Measurements from ENCODE around the gene ACY1. TPM values are rescaled to one million over a fixed set of nuclear protein-coding genes. Genes with fewer than 3 reads are reported as not detected.

Gene ACY1
- total and polyA plus RNA-seq, 2 of the 13 experiments (the other 11 are each of a cell fraction or from before 2014, with no cell fraction given): 113 to 162 TPM

DNA sequence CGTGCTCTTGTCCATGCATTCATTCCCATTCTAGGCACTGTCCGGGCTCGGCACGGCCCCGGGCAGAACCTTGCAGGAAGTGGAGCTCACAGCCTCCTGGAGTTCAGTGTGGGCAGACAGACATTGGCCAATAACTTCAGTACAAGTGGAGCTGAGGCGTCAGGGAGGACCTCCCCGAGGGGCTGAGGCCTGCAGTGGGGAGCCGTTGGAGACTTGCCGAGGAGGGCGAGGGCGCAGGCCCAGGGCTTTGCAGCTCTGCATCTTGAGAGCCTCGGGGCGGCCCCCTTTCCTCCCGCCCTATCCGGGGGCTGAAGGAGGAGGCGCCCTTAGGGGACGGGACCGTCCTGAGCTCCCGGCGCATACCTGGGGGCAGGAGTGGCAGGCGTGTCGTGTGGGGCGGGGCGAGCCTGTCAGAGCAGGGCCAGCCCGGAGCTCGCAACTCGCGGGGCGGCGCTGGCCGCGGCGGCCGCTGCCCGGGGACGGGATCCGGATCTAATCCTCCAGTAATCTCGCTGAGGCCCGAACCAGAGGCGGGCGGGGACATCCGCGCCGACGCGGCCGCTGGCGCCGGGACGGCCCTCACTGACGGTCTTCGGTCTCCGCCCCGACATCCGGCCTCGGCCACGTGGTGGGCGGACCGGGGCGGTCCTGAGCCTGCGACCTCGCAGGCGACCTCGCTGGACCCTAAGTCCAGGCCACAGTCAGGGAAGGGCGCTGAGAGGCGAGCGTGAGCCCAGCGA lies at the start of gene ACY1 (continued):
- TF ChIP-seq, protein P1, sequence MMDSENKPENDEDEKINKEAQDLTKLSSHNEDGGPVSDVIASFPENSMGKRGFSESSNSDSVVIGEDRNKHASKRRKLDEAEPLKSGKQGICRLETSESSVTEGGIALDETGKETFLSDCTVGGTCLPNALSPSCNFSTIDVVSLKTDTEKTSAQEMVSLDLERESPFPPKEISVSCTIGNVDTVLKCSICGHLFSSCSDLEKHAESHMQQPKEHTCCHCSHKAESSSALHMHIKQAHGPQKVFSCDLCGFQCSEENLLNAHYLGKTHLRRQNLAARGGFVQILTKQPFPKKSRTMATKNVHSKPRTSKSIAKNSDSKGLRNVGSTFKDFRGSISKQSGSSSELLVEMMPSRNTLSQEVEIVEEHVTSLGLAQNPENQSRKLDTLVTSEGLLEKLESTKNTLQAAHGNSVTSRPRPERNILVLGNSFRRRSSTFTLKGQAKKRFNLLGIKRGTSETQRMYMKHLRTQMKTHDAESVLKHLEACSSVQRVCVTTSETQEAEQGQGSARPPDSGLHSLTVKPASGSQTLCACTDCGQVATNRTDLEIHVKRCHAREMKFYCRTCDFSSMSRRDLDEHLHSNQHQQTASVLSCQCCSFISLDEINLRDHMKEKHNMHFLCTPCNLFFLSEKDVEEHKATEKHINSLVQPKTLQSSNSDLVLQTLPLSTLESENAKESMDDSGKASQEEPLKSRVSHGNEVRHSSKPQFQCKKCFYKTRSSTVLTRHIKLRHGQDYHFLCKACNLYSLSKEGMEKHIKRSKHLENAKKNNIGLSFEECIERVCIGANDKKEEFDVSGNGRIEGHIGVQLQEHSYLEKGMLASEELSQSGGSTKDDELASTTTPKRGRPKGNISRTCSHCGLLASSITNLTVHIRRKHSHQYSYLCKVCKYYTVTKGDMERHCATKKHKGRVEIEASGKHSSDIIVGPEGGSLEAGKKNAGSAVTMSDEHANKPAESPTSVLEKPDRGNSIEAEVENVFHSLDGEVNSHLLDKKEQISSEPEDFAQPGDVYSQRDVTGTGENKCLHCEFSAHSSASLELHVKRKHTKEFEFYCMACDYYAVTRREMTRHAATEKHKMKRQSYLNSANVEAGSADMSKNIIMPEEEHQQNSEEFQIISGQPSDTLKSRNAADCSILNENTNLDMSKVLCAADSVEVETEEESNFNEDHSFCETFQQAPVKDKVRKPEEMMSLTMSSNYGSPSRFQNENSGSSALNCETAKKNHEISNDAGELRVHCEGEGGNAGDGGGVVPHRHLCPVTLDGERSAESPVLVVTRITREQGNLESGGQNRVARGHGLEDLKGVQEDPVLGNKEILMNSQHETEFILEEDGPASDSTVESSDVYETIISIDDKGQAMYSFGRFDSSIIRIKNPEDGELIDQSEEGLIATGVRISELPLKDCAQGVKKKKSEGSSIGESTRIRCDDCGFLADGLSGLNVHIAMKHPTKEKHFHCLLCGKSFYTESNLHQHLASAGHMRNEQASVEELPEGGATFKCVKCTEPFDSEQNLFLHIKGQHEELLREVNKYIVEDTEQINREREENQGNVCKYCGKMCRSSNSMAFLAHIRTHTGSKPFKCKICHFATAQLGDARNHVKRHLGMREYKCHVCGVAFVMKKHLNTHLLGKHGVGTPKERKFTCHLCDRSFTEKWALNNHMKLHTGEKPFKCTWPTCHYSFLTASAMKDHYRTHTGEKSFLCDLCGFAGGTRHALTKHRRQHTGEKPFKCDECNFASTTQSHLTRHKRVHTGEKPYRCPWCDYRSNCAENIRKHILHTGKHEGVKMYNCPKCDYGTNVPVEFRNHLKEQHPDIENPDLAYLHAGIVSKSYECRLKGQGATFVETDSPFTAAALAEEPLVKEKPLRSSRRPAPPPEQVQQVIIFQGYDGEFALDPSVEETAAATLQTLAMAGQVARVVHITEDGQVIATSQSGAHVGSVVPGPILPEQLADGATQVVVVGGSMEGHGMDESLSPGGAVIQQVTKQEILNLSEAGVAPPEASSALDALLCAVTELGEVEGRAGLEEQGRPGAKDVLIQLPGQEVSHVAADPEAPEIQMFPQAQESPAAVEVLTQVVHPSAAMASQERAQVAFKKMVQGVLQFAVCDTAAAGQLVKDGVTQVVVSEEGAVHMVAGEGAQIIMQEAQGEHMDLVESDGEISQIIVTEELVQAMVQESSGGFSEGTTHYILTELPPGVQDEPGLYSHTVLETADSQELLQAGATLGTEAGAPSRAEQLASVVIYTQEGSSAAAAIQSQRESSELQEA (CRISPR knock-in tag; IDR thresholded peaks at IDR 0.05; ENCODE audit: not compliant biosample characterization): peak; percentile 44
- TF ChIP-seq NFIB (CRISPR knock-in tag; IDR thresholded peaks at IDR 0.05; ENCODE audit: borderline replicate concordance) (no peak), NPAS2 (CRISPR knock-in tag; IDR thresholded peaks at IDR 0.05; ENCODE audit: borderline replicate concordance) (no peak), HDAC2 (CRISPR knock-in tag; IDR thresholded peaks at IDR 0.05) (peak; percentile 77), RFX1 (IDR thresholded peaks at IDR 0.05) (no peak), POLR2AphosphoS2 (IDR thresholded peaks at IDR 0.05; ENCODE audit: low read depth, low read length) (0 out of 2 replicates have a peak, but pooled peaks have one; percentile 48), SMARCC2 (IDR thresholded peaks at IDR 0.05) (no peak), ZNF713 (CRISPR knock-in tag; IDR thresholded peaks at IDR 0.05) (peak; percentile 86; the same call in 1 of the 2 replicates), ZC3H4 (CRISPR knock-in tag; IDR thresholded peaks at IDR 0.05; ENCODE audit: borderline replicate concordance) (no peak), ZNF160 (CRISPR knock-in tag; IDR thresholded peaks at IDR 0.05) (peak; percentile 82)
- TF ChIP-seq, protein P2, sequence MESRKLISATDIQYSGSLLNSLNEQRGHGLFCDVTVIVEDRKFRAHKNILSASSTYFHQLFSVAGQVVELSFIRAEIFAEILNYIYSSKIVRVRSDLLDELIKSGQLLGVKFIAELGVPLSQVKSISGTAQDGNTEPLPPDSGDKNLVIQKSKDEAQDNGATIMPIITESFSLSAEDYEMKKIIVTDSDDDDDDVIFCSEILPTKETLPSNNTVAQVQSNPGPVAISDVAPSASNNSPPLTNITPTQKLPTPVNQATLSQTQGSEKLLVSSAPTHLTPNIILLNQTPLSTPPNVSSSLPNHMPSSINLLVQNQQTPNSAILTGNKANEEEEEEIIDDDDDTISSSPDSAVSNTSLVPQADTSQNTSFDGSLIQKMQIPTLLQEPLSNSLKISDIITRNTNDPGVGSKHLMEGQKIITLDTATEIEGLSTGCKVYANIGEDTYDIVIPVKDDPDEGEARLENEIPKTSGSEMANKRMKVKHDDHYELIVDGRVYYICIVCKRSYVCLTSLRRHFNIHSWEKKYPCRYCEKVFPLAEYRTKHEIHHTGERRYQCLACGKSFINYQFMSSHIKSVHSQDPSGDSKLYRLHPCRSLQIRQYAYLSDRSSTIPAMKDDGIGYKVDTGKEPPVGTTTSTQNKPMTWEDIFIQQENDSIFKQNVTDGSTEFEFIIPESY (CRISPR knock-in tag; IDR thresholded peaks at IDR 0.05): 0 out of 2 replicates have a peak, but pooled peaks have one; percentile 30
- TF ChIP-seq, protein P3, sequence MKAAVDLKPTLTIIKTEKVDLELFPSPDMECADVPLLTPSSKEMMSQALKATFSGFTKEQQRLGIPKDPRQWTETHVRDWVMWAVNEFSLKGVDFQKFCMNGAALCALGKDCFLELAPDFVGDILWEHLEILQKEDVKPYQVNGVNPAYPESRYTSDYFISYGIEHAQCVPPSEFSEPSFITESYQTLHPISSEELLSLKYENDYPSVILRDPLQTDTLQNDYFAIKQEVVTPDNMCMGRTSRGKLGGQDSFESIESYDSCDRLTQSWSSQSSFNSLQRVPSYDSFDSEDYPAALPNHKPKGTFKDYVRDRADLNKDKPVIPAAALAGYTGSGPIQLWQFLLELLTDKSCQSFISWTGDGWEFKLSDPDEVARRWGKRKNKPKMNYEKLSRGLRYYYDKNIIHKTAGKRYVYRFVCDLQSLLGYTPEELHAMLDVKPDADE (CRISPR knock-in tag; IDR thresholded peaks at IDR 0.05): no peak
- TF ChIP-seq, protein P4, sequence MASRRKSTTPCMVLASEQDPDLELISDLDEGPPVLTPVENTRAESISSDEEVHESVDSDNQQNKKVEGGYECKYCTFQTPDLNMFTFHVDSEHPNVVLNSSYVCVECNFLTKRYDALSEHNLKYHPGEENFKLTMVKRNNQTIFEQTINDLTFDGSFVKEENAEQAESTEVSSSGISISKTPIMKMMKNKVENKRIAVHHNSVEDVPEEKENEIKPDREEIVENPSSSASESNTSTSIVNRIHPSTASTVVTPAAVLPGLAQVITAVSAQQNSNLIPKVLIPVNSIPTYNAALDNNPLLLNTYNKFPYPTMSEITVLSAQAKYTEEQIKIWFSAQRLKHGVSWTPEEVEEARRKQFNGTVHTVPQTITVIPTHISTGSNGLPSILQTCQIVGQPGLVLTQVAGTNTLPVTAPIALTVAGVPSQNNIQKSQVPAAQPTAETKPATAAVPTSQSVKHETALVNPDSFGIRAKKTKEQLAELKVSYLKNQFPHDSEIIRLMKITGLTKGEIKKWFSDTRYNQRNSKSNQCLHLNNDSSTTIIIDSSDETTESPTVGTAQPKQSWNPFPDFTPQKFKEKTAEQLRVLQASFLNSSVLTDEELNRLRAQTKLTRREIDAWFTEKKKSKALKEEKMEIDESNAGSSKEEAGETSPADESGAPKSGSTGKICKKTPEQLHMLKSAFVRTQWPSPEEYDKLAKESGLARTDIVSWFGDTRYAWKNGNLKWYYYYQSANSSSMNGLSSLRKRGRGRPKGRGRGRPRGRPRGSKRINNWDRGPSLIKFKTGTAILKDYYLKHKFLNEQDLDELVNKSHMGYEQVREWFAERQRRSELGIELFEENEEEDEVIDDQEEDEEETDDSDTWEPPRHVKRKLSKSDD (CRISPR knock-in tag; IDR thresholded peaks at IDR 0.05; ENCODE audit: low read depth): peak; percentile 53; the same call in 1 of the 2 replicates

All from HepG2 (cell line).